SU-DHL-6 (cell line): ENCODE results near the gene DNAH11.

Source experiments
- EZH2phosphoT487 ChIP-seq: fragments of 200-600 bp; sonication (generic), shearing (Covaris generic); conservative IDR thresholded peaks from 2 replicates; pipeline ENCODE4 v1.6.1; 2018; ENCODE audit warnings: mild to moderate bottlenecking, antibody characterized with exemption, low read length, moderate library complexity, mixed read lengths
- TF ChIP-seq, protein P1 (sequence below): fragments of 200-600 bp; sonication (generic); IDR thresholded peaks from one replicate; pipeline ENCODE4 v1.5.1; 2017; ENCODE audit warnings: antibody characterized with exemption, mild to moderate bottlenecking, low read length, moderate library complexity; ENCODE audit not compliant: insufficient read depth, poor library complexity, severe bottlenecking

DNA sequence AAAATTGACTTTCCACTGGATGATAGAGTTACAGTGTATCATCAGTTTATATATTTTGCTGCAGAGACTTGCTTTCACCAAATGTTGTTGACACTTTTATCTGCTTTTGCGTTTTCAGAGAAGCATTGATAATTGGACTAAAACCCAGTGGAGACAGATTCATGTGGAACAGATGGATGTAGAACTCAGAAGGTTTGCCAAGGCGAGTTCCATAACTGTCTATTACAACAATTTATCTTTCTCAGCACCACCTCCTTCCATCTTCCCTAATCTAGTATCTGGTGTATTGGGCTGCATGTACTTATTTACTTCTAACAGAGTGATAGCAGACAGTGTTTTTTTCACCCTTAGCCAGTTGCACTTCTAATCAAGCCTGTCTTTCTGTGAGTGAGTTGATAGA lies 73.3 kb downstream of the DNAH11 start:
- TF ChIP-seq, protein P1, sequence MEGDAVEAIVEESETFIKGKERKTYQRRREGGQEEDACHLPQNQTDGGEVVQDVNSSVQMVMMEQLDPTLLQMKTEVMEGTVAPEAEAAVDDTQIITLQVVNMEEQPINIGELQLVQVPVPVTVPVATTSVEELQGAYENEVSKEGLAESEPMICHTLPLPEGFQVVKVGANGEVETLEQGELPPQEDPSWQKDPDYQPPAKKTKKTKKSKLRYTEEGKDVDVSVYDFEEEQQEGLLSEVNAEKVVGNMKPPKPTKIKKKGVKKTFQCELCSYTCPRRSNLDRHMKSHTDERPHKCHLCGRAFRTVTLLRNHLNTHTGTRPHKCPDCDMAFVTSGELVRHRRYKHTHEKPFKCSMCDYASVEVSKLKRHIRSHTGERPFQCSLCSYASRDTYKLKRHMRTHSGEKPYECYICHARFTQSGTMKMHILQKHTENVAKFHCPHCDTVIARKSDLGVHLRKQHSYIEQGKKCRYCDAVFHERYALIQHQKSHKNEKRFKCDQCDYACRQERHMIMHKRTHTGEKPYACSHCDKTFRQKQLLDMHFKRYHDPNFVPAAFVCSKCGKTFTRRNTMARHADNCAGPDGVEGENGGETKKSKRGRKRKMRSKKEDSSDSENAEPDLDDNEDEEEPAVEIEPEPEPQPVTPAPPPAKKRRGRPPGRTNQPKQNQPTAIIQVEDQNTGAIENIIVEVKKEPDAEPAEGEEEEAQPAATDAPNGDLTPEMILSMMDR, result no peak
- no peak for TF ChIP-seq EZH2phosphoT487
